AG08396 (cell line): ENCODE data around the gene TBC1D1.

Source experiments
- DNase-seq: peaks from one replicate; pipeline ENCODE4 v3.0.0; 2012; ENCODE audit warnings: low spot score, mixed read lengths

The TBC1D1 gene

DNA sequence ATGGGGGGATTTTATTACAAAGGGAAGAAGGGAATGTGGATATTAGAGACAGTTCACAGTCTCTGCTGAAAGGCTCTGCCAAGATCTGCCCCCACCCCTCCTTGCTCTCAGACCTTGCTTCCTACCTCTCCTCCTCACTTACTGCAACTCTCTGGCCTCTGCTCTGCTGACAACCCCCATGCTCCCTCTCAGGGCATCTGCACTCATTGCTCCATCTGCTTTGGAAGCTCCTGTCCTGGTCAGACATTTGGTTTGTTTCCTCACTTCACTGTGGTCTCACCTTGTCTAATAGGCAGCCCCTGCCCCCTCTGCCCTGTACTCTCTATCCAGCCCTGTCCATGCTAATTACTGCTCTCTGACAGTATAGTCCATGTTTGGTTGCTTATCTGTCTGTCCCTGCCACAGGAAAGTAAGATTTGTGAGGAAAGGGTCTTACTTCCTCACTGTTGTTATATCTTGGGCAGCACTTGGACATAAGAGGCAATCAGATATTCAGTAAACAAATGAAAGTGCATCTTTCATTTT lies 258.6 kb downstream of the TBC1D1 start:
- DNase-seq = no peak

DNA sequence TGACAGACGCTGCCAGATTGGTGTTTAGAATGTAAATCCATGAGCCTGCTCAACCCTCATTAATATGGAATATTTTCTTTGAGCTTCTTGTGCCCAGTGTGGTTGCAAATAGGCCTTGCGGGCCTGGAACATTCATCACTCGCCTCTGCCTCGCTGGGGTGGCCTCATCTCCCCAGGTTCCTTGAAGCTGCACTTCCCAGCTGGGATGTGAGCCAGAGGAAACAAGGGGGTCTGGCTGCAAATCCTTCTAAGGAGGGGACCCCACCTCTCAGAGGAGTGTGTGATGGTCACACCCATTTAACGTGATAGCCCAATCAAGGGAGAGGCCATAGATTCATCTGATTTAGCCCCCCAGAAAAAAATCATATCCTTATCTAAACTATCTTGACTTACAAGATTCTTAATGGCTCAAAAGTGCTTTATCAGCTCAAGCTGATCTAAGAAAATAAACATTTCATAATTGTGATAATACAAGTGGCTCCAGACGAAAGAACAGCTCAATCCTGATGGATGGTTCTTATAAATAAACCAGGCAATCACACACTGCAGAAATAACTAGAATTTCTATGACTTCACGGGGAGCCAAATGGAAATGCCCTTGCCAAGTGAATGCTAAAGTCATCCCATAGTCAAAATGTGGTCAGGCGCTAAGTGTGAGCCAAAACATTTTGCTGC lies 259.2 kb downstream of the TBC1D1 start:
- DNase-seq = no peak

DNA sequence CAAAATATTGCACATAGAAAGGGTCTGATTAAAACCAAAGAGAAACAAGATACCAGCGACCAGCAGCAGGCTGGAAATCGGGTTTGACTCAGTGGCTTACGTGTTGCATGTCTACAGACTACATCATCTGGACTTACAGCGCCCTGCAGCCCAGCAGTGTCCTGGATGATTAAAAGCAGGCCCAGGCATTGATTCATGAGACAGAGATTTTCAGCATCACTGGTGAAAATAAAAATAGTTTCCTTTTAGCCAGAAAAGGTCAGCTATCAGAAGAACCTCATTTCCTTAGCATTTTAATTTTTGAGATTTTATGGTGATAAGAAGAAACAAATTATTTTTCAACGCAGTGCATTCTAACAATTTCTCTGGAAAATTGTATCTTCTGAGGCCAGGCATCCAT lies 259.9 kb downstream of the TBC1D1 start:
- DNase-seq = peak; percentile 60

DNA sequence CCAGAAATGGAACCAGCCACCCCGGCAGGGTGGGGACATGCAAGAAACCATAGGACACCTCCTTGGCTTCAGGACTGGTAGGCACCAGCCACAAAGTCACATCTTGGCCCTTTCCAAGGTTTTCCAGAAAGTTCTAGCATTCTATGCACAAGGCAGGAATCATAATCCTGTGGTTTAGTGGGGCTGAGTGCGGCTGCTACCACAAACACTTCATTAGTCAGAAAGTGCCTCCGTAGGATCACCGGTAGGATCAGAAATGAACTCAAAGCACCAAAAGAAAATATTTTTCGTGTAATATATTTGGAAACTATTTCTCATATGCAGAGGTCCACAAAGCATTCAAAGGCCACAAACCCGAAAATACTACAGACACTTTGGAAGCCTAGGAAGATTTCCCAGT lies 261.0 kb downstream of the TBC1D1 start:
- no peak for DNase-seq

DNA sequence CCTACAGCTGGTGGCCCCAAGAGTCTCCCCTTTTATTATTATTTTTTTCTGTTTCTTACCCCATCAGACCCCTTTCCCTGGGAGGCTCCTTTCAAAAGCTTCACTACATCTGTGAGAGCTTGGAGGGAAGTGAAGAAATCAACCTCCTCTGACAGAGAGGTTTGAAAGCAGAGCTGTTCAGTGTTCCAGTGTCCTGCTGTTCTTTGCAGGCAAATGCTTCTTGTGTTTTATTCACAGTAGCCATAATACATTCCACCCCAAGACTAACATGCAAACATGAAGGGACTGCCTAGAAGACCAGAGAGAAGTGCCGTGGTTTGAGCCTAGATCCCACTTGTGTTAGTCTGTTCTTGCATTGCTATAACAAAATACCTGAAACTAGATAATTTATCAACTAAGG lies 261.4 kb downstream of the TBC1D1 start:
- no peak for DNase-seq

DNA sequence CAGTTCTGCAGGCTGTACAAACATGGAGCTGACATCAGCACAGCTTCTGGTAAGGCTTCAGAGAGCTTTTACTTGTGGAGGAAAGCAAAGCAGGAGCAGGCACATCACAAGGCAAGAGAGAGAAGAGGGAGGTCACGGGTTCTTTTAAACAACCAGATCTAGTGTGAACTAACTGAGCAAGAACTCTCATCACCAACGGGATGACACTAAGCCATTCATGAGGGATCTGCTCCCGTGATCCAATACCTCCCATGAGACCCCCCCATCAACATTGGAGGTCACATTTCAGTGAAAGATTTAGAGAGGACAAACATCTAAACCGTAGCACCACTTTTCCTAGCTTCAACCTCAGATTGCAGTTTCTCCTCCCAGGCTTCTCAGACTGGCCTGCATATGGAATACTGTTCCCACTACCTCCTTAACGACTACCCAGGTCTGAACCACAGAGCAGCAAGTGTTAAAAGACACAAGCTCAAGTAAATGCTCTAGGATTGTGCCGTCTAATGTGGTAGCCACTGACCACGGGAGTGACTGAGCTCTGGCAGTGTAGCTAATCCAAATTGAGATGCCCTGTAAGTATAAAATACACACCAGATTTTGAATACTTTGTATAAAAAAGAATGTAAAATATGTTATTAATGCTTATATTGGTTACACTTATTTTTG lies 262.0 kb downstream of the TBC1D1 start:
- DNase-seq = no peak

DNA sequence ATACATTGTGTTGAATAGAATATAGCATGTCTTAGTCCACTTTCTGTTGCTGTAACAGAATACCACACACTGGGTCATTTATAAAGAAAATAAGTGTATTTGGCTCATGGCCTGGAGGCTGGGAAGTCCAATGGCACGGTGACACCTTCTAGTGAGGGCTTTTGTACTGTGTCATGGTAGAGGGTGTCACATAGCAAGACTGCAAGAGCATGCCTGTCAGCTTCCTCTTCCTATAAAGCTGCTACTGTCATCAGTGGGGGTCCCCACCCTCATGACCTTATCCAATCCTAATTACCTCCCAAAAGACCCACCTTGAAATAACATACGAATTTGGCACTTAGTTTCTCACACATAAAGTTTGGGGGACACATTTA lies 262.5 kb downstream of the TBC1D1 start:
- no peak for DNase-seq

DNA sequence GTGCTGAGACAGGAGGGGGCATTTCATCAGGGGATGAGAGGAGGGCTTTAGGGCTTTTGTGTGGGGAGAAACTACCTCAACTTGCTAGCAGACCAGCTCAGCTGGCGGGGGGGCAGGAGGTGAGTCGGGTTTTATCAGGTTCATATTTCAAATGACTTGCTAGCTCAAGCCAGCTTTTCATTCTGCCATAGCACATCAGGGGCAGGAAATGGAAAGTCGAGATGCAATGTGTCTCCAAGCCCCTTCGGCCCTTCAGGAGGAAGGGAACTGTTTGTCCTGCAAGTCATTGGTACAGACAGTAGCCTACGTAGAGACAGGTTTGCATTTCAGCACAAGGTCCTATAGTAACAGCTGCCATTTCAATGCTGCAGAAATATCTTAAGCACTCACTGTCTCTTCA lies 263.4 kb downstream of the TBC1D1 start:
- no peak for DNase-seq

DNA sequence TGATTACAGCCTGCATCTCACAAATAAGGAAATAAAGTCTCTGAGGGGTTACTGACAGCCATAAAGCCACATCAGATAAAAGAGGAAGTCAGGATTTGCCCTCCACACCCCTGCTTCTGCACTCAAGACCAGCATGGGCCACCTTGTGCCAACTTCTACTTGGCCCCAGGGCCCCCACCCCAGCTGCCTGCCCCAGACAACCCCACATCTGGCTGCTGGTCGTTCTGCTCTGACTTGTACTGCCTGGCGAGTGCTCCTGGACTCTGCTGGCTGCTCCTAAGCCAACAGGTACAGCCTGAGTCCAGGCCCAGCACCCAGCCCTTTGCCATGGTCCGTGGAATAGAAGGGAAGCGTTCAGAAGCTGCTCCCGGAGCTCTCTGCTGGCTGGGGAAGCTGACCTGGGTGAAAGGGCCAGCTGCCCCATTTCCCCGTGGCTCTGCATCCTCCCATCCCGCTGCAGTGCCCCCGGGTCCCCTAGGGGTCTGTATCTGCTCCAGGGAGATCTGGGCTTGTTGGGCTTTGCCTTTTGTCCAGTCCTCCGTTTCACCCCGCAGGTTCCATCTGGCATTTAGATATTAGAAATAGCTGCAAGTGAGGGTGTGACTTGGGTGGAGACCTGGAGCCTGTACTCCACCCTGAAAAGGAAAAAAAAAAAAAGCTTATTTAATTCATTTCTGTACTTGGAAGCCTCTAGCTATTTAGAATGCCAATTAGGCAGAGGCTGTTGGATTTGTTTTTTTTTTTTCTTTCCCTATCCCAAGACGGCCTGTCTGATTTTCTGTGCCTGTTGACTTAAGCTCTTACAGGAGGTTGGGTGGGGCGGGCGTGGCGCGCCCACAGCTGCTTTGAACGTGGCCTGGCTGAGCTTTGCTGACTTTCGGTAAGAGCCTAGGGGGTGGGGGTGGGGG lies 264.1 kb downstream of the TBC1D1 start:
- no peak for DNase-seq

DNA sequence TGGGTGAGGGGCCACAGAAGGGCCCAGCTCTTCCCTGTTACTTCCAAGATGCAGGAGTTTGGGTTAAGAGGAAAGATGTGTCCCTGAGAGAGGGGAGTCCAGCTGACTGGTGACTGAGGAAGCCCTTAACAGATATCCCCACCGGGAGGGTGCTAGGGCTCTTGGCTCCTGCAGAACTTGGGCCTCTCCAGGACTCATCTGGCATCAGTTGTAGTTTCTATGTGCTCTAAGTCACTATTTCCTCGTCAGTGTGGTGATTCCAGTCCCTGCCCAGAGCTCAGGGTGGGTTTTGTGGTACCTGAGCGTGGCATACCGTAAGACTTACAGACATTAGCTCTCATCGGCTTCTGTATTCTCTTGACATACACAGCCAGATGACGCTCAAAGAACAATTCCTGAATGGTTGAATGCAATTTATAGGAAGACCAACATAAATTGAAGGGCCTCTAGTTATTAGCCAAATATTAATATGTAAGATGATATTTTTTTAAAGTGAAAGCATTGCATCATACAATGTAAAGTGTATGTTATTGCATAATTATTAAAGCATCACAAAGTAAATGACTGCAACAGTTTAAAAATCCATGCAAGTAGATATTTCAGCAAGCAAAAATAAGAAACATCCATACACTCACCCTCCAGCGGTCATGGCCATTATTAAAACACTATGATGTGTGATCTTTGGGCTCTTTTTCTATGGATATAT lies 264.9 kb downstream of the TBC1D1 start:
- no peak for DNase-seq

DNA sequence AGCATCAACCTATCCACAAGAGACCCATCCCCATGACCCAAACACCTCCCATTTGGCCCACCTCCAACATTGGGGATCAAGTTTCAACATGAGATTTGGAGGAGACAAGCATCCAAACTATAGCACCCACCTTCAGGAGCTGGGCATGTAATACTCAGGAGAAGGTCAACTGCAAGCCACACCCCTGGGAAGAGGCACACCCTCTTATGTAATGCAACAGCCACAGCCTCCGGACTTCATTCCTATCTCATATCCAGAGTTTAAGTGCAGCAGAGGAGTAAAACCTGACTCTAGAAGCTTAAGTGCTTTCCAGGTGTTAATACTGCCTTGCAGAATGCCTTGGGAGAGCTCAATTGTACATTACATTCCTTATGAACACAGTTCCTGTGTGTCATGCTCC lies 266.7 kb downstream of the TBC1D1 start:
- DNase-seq = no peak

DNA sequence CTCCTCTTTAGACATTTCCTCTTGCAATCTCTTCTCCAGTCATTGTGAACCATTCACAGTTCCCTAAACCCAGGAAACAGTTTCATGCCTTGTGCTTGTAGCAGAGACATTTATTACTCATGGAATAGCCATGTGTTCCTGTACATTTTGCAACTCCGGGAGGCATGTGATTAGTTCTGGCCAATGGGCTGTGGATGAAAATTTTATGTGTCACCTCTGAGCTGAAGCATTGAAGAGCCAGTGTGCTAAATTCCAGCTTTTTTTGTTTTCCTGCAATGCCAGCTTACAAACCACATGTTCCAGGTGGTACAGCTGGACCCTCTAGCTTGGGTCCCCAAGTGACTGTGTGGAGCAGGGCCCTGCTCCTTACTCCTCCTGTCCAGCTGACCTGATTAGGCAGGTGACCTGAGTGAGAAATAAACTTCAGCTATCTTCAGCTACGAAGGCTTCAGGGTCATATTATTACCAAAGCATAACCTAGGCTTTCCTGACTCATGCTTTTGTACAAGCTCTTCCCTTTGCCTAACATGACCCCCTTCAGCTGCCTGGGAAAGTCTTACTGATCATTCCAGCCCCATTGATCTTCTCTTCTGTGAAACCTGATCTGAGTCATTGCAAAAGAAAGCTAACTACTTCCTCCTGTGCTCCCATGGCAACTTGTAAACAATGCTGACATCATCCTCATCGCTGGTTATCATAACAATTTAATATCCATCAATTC lies 269.8 kb downstream of the TBC1D1 start:
- peak; percentile 78 for DNase-seq

DNA sequence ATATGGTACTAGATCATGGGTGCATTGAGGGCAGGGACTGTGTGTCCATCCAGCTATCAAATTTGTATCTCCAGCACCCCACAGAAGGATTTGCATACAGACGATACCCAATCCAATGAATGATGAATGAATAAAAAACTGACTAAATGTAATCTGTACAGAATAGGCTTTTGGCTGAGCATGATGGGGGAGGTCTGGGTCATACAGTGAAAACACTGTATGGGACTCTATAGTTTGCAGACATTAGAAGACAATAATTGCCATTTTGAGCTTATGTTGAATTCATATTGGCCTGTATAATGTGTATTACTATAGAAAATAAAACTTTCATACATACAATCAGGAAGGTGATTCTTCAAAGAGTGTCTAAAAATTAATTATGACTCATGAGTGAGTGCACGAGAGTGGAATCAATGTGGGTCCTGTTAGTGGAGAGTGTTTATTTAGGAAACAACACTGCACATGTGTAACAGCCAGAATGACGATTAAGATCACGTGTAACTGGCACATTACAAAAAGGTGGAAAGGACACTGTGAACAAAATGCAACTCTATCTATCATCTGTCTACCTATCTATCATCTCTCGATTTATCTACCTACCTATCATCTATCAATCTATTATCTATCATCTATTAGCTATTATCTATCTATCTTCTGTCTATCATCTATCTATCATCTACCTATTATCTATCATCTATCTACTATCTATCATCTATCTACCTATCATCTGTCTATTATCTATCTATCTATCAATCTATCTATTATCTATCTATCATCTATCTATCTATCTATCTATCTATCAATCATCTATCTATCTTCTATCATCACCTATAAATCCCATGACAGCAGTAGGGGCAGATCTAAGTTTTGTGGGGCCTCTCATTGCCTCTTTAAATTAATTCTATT lies 270.6 kb downstream of the TBC1D1 start:
- no peak for DNase-seq

DNA sequence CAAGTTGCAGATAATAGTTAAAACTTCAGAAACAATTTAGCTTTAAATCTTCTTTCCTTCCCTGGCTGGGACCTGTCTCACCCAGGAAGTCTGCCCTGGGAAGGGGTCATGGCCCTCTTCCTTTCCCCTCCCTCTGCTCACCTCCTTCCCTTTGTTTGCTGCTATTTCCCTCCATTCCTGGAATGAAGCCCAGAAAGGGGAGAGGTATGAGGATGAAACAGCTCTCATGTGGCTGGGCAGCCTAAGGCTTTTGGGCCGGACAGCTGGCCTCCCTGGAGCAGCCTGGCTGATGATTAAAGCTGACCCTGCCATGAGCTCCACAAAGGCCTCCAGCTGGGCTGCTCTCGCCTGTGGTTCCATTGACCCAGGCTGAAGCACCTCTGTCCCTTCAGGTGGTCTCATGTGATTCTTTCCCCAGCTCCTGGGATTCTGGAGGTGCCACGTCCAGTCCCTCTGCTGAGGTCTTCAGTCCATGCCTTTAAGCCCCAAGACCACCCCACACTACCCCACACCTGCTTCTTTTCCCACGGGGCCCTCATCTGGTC lies 271.4 kb downstream of the TBC1D1 start:
- peak; percentile 81 for DNase-seq

DNA sequence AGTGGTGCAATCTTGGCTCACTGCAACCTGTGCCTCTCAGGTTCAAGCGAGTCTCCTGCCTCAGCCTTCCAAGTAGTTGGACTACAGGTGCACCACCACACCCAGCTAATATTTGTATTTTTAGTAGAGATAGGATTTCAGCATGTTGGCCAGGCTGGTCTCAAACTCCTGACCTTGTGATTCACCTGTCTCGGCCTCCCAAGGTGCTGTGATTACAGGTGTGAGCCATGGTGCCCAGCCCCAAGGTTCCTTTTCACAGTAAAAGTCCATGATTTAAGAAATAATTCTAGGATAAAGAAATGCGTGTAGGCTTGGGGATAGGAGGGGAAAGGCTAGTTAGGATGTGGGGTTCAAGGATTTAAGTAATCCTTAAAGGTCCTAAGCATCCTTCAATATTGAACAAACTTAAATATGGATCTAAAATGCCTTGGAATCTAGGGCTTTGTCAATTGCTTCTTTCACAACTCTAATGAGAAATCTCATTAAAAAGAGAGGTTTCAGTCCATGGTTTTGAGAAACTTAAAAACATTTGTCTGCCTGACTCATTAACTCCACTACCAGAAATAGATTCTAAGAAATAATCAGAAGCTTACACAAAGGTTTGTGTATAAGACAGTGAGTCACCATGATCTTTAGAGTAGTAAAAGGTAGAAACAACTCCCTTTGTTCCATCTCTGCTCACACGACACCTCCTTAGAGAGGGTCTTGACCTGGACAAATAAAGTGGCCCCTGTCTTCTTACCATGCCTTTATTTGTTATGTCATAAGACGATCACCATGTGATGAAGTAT lies 272.5 kb downstream of the TBC1D1 start:
- DNase-seq = peak; percentile 42

DNA sequence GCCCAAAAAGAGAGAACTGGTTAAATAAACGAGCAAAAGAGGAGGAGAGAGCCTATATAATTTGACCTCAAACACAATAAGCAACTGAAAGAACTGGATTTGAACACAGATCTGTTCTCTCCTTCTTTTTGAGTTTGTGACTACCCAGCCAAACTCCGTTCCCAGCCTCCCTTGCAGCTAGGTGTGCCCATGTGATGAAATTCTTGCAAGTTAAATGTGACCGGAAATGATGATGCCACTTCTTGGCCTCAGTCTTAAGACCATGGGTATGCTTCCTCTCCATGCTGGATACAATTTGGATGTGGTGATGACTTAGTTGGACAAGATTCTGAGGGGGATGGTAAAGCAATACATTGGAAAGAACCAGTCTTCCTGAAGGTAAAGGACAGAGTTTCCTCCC lies 273.5 kb downstream of the TBC1D1 start:
- DNase-seq = no peak

DNA sequence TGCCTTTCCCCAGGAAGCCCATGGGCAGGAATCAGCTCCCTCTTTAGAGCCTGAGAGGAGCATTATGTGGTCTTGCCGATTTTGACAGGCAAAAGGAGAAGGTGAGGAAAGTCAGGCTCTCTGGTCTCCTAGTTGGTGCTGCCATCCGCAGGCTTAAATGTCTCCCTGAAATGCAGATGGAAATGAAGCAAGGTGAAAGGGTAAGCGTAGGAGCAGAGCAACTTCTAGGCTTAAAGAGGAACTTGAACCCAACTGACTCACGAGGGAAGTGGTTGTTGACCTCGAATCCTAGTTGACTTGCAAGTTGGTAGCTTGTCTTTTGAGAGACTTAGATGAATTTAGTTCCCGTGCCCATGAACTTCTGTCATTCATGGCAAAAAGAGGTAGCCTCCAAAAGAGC lies 275.2 kb downstream of the TBC1D1 start:
- DNase-seq = no peak

DNA sequence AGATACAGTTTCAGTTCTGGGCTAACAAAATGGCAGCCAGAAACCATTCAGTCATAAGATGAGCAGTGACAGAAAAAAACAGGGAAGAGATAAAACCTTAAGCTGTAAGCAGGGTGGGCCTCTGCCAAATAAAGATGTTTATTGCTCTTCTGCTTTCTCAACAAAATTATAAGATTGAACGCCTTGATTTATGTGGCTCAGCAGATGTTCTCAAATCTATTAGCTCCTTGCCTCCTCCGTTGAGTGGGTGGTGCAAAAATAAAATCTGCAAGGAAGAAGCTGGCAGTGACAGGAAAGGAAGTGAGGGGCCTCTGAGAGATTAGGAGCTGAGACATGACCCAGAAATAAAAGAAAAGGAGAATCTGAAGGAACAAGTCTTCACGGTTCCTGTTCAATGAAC lies 275.9 kb downstream of the TBC1D1 start:
- DNase-seq = no peak

DNA sequence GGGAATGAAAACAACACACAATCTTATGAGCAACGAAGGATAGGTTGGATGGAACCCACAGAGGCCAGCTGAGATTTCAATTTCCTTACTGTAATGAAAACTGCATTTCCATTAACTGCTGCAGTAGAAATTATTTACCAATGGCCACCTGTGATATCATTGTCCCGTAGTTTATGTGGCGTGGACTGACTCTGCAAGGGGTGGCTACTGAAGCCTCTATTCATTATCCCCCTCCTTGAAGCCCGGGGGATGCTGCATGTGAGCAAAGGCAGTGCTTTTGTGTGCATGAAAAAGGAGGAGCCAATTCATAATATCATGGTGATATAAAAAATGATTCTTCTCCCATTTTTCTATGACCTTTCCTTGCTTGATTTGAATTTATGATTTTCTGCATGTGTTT lies 277.1 kb downstream of the TBC1D1 start:
- no peak for DNase-seq
